GM10266 (cell line): ENCODE data around the gene METTL24.
"Not testable (repeated sequence)": the region's sequence is repeated elsewhere in the genome, so short reads cannot be mapped to it uniquely, and the experiment has no call there.

Experiments
- DNase-seq: peaks from one replicate; pipeline ENCODE4 v3.0.0; 2012; ENCODE audit errors: extremely low spot score
- CTCF ChIP-seq: IDR thresholded peaks from 2 replicates; pipeline ENCODE4 v1.5.1; 2012; ENCODE audit warnings: mild to moderate bottlenecking, low read depth; ENCODE audit not compliant: control insufficient read depth, insufficient read depth; ENCODE audit errors: missing control alignments

Gene METTL24

GRCh38 chr6:110282412-110282811 lies 75.7 kb downstream of the METTL24 start:
- no peak for DNase-seq
- TF ChIP-seq CTCF = no peak

DNA sequence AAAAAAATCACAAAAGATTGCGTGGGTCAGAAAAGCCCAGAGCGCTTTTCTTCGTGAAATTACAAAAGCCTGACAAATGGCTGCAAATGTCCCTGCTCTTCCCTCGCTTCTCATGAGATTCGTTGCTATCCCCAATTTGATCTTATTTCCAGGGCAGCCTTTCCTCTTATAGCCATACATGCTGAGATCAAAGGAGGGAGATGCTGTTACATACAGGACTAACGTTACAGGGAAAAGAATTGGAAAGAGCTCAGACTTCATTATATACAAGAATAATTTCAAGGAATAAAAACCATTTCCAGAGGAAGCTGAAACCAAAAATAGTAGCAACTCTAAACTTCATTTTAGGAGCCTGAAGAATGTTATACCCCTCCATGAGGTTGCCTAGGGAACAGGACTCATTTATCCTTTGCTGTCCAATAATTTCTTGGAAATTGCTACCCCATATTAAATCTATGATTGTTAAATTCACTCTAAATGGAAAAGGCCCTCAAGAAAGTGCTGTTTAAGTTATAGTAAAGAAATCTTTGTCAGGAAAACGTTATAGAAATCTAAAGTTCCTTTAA lies 81.0 kb downstream of the METTL24 start:
- no peak for TF ChIP-seq CTCF

DNA sequence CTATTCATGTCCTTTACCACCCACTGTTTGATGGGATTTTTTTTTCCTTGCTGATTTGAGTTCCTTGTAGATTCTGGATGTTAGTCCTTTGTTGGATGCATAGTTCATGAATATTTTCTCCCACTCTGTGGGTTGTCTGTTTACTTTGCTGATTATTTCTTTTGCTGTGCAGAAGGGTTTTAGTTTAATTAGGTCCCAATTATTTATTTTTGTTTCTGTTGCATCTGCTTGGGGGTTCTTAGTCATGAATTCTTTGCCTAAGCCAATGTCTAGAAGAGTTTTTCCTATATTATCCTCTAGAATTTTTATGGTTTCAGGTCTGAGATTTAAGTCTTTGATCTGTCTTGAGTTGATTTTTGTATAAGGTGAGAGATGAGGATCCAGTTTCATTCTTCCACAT lies 85.4 kb downstream of the METTL24 start:
- DNase-seq = not testable (repeated sequence)

More for the DNA sequence above, 81.0 kb downstream of the METTL24 start:
- no peak for DNase-seq

DNA sequence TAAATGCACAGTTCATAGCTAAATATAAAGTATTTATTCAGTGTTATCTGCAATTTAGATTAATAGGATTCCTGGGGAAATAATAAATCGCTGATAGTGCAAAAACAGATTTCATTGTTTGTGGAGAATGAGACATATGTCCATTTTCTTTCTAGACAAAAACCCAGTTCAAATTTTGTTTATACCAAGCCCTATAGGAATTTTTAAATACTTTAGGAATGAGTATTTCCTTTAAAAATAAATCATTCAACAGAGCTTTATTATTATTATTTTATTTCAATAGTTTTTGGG lies 86.5 kb downstream of the METTL24 start:
- no peak for DNase-seq
- no peak for TF ChIP-seq CTCF

DNA sequence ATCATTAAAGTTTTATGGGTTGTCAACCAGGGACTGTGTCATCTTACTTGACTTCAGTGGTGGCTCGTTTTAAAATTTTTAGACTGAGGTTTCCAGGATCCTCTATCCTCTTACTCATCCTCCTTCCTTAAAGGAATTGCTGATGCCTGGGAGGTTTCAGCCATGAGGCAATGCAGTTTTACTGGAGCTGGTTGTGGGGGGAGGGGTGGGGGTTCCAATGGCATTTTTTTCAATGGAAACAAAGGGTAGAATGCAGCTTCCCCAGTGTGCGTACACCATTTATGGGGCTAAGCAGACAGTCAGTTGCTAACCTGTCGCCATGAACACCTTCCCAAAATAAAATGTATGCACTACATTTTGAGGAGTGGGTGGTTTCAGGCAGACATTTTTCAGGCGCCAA lies 88.0 kb downstream of the METTL24 start:
- DNase-seq = no peak
- TF ChIP-seq CTCF = no peak

GRCh38 chr6:110269623-110270022 lies 88.5 kb downstream of the METTL24 start:
- TF ChIP-seq CTCF = no peak
- no peak for DNase-seq

- DNase-seq = no peak
- no peak for TF ChIP-seq CTCF
Observed at GRCh38 chr6:110266996-110267395, 91.2 kb downstream of the METTL24 start.

DNA sequence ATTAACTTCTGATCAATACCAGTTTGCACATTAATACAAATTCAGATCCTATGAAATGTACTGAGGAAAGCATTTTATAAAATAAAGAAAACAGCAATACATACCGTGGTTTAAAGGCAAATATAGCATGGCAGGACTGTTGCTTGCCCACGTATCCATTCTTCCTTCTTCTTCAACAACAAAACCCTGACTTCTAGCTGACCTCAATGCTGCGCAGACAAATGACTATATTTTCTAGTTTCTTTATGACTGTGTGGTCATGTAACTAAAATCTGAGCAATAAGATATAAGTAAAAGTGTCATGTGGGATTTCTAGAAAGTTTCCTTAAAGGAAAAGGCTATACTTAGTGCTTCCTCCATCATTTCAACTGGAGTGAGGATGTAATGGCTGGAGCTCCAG lies 92.9 kb downstream of the METTL24 start:
- TF ChIP-seq CTCF = no peak
- peak; percentile 15 for DNase-seq
